Stimulated activated CD8-positive, alpha-beta memory T cell treated with anti-CD3 and anti-CD28 coated beads, Interleukin-12 subunit alpha, Interleukin-12 subunit beta, amount 100 ng/mL, for 24 hours (primary cell): Measurements from ENCODE around the gene FTO.

Experiments used
- DNase-seq: peaks from one replicate; pipeline ENCODE4 v3.0.0-alpha.2; 2020; ENCODE audit errors: extremely low read depth

The FTO gene

GRCh38 chr16:53962041-53962440, 258.1 kb downstream of the FTO start:
- no peak for DNase-seq

GRCh38 chr16:53964145-53964790, 260.3 kb downstream of the FTO start:
- DNase-seq = no peak

GRCh38 chr16:53966821-53967571, 263.0 kb downstream of the FTO start:
- no peak for DNase-seq

GRCh38 chr16:53967572-53967971, 263.6 kb downstream of the FTO start:
- DNase-seq = no peak

DNA sequence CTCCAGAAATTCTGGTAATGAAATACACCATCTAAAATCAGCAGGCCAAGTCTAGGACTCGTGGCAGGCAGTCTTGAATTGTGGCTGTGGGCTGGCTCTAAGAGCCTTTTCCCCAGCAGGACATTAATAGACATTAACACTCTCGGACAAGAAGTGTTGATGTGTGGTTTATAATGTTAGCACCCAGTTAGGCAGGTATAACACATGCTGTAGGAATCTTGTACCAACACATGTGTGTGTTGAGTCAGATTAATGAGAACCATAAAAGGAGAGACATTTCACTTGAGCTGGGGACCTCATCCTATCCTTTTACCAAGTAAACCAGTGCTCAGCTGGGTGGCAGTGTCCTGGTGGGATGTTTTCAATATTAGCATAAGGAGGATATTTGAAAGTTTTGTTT, 264.5 kb downstream of the FTO start:
- DNase-seq = no peak

- no peak for DNase-seq
These were observed 264.9 kb downstream of the FTO start for GRCh38 chr16:53968896-53969295.

DNA sequence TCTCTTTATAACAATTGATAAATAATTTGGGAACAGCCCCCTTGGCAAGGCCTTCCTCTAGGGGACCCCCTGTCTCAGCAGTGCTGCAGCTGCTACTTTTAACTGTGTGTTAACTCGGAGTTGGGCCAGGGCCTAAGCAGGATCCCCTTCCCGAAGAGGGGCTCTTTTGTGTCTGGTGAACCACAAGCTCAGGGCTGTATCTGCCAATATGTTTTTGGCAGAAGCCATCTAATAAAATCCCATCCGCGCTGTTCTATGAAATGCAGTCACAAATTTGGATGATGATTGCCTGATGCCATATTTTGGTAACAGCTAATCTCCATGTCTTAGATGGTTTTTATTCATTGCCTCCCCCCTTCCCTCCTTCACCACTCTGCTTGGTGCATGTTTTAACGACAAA, 267.7 kb downstream of the FTO start:
- DNase-seq = no peak

DNA sequence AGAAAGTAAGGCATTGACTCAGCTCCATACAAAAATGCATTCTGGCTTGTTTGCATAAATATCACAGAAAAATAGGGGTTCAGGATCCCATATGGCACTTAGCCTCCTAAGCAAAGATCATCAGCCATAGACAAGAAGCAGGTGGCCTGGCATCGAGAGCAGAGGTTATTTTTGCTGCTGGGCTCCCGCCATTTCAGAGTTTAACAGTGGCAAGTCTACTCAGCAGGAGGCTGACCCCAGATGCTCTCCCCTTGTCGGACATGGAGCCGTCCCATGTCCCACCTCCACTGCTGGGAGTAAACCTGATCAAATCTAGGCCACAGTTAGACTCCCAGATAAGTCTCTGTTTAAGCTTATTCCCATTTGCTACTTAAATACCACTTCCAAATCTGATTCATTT, 269.1 kb downstream of the FTO start:
- DNase-seq = no peak

- DNase-seq = no peak
These were observed 270.6 kb downstream of the FTO start for GRCh38 chr16:53974484-53975080.

GRCh38 chr16:53980675-53981074, 276.7 kb downstream of the FTO start:
- DNase-seq = no peak

DNA sequence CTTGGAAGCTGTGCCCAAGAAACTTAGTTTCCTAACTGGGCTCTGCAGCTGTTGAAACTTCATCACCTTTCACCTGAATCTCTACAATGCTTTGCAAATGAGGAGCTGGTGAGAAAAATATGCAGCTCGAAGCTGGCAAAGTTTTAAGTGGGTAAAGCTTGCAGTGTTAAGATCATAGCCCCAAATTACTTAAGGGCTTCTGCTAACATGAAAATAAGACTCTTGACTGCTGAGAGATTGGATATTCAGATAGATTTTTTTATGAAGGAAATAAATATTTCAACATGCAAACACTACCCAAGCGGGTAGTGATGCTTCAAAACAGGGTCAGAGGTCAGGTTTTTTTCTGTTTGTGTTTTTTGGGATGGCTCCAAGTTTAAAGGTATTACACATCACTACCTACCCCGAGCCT, 278.7 kb downstream of the FTO start:
- no peak for DNase-seq

GRCh38 chr16:53984936-53985335, 281.0 kb downstream of the FTO start:
- no peak for DNase-seq

DNA sequence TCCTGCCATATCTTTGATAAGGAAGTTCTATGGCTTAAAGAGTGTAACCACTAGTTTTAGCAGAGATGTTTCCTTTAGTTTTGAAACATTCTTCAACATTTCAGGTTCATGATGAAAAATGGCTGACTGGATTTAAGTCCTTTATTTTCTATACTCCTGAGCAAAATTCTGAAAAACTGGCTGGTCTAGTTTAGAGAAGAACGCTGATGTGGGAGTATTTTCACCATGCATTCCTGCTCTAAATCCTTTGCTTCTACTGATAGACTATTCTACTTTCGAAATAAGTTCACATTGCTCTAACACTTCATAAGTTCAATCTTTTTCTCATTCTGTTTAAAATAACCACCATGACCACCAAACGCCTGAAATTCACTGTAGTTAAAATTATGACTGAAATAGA, 281.9 kb downstream of the FTO start:
- DNase-seq = no peak

DNA sequence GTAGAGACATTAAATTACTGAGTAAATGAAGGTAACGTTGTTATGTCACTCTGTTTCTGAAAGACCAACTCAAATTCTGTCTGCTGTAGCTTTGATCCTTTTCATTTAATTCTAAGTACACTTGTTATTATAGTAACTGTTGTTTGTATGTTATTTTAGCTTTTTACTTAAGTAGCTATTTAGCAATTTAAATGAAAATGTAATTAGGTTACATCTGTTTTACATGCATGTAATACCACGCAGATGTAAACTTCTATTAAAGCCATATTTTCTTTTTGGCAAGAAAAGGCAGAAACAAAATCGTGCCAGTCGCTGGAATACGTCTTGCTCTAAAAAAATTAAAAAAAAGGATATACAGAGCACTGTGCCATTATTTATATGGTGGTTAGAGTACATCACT, 282.8 kb downstream of the FTO start:
- DNase-seq = no peak

GRCh38 chr16:53988136-53988535, 284.2 kb downstream of the FTO start:
- no peak for DNase-seq

DNA sequence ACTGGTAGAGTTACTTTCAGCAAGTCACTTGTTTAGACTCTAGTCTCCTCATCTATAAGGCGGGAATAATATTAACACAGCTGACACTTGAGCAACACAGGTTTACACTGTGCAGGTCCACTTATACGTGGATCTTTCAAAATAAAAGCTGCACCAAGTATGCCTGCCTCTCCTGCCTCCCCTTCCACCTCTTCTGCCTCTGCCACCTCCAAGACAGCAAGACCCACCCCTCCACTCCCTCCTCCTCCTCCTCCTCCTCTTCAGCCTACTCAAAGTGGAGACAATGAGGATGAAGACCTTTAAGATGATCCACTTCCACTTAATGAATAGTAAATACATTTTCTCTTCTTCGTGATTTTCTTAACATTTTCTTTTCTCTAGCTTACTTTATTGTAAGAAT, 285.6 kb downstream of the FTO start:
- no peak for DNase-seq

DNA sequence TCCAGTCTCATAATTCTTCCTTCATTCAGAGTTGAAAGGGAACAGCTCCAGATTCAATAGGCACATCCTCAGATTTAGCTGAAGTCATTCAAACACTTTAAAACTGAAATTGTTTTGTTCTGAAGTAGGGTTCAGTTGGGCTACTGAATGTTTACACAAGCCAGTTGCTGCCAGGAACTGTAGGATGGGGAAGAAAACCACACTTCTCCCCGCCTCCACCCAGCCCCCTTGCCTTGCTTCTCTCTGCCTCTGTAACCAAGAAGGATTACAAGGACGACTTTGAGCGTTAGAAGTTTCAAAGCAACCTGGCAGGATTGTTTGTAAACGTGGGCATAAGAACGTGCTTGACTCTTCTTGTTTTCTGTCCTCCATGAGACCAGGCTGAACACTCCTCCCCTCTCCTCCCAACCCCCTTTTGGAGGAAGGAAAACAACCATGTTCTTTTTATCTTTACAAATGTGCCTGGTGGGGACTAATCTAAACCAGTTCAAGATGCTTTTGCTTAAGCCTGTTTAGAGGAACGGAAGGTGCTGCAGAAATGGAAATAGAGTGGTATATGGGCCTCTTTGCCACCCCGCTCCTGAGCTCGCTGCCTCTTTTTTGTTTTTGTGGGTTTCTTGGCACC, 287.9 kb downstream of the FTO start:
- DNase-seq = no peak

GRCh38 chr16:53995378-53995777, 291.4 kb downstream of the FTO start:
- DNase-seq = no peak

- DNase-seq = no peak
These were observed 293.0 kb downstream of the FTO start for GRCh38 chr16:53996961-53997360.

- DNase-seq = no peak
These were observed 294.3 kb downstream of the FTO start for GRCh38 chr16:53998024-53998810.

- no peak for DNase-seq
These were observed 295.1 kb downstream of the FTO start for GRCh38 chr16:53998966-53999522.

GRCh38 chr16:53999841-54000240, 295.9 kb downstream of the FTO start:
- no peak for DNase-seq
